CD4-positive, alpha-beta T cell treated with Interleukin-15 for 1 hour (primary cell): Measurements from ENCODE around the gene AGRN.
"Not testable (repeated sequence)": the region's sequence is repeated elsewhere in the genome, so short reads cannot be mapped to it uniquely, and the experiment has no call there.

Experiments used
- DNase-seq: peaks from one replicate; pipeline ENCODE4 v3.0.0-alpha.2; 2020

The AGRN gene

DNA sequence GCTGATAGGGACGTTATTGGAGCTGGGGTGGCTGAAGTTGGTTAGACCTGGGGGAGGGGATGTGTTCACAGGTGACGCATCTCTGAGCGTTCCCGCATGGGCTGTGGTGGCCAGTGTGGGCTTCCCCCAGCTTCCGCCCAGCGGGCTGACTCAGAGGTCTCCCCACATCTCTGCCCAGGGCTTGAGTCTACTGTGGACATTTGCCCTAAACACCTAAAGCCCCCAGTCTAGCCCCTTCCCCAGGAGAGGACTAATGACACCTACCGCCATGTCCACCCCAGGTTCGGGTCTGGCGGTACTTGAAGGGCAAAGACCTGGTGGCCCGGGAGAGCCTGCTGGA lies 2.0 kb downstream of the AGRN start:
- DNase-seq, result no peak

DNA sequence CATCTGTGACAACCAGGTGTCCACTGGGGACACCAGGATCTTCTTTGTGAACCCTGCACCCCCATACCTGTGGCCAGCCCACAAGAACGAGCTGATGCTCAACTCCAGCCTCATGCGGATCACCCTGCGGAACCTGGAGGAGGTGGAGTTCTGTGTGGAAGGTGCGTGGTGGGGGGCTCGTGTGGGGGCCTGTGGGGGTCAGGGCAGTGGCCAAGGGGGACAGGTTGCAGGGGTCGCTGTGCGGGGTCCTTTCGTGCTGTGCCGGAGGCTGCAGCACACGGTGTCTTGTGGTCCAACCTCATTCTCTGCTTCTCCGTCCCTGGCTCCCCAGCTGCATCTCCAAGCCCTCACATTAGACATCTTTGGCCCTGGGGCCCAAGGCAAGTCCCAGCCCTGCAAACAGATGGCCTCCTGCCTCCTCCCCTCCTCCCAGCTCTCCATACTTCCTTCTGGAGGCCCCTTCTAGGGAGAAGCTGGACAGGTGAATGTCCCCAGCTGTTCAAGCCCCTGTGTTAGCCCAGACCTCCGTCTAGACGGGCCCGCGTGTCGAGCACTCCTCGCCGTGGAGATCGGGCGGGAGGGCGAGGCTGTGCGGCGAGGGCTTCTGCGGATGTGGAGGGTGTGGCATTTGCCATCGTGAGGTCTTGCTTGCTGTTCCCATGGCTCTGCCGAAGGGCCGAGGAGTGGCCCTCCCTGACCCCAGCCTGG lies 2.5 kb downstream of the AGRN start:
- no peak for DNase-seq

DNA sequence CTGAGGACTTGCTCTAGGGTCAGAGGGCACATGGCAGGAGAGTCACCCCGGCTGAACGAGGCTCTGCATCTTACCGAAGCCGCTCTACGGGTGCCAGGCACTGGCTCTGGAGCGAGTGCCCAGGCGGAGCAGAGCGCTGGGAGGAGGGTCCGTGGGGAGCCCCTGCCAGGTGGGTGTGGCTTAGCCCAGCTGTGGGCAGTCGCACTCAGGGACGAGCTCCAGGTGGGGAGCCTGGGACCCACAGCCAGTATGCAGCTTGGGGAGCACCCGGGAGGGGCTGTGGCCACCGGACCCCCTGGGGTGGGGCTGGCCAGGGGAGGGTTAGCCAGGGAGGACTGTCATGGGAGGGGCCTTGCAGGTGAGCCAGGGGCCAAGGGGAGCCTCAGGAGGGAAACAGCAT lies 3.8 kb downstream of the AGRN start:
- no peak for DNase-seq

DNA sequence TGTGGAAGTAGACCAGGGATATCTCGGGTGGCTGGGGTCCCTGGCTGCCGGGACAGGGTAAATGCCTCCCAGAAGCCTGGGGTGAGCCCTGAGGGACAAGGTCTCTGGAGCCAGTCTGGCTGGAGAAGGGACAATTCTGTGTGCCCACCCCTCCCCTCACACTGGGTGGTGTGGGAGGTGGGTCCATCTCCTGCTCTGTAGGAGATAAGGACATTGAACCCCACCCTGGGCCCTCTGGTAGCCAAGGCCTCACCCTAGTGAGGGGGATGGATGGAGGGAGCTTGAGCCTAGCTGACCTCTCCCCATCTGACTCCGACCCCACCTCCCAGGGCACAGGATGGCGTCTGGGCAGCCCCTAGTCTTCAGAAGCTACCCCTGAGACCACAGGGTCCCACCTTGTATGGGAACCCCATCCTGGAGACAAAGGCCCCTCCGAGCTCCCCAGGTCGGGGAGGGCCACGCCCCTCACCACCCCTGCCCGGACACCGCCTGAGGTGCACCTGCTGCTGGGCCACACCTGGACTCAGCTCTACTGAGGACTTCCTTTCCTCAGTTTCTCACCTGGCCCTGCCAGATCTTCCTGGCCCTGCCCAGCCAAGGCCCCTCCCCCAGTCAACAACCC lies 4.3 kb downstream of the AGRN start:
- DNase-seq, result no peak

DNA sequence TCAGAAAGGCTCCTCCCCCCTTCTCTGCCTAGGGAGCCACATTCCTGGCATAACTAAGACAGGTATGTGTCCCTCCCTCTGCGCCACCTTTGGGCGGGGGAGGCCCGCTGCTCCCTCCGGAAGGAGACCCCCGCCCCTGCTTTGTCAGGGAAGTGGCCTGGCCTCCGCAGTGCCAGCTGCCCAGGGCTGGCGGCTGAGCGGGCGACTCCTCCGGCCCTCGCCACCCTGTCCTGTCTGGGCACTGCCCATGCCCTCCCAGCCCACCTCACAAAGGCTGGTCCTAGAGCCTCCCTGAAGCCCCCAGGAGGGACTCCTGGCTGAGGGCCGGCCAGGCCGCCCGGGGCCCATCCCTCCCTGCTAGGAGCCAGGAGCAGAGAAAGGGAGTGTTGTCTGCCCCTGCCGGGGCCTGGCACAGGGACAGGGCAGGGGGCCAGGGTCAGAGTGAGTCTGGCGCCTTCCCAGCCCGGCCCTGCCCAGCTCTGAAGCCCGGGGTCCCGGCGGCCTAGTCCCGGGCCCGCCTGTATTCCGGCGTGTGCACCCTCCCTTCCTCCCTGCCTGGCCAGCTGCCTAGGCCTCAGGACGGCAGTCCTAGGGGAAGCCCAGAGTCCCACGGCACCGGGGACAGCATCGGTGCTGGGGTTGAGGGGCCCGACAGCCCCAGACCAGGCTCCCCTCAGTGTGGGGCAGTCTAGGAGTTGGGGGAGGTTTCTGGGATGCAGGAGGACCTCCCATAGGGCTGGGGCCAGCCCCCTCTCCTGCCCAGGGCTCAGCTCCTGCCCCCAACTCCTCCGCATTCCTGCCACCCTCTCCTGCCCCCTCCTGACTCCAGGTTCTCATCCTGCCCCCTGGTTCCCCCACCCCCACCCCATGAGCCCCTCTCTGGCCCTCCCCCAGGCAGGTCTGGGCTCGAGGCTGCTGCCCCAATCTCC lies 5.1 kb downstream of the AGRN start:
- no peak for DNase-seq

DNA sequence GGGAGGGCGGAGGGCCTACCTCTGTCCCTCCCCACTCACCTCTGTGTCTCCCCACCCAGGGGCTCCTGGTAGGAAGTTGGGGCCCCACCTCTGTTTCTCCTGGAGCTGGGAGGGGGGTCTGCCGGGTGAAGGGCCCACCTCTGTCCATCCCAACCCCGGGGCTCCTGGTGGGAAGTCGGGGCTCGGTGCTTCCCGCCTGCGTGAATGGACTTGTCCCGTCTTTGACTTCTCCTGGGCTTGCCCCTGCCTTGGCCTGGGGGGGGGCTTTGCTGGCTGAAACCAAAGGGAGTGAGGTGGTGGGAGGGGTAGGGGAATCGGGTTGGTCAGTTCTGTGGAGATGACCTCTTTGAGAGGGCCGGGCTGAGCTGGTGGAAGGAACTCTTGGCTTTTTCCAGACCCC lies 5.8 kb downstream of the AGRN start:
- no peak for DNase-seq

DNA sequence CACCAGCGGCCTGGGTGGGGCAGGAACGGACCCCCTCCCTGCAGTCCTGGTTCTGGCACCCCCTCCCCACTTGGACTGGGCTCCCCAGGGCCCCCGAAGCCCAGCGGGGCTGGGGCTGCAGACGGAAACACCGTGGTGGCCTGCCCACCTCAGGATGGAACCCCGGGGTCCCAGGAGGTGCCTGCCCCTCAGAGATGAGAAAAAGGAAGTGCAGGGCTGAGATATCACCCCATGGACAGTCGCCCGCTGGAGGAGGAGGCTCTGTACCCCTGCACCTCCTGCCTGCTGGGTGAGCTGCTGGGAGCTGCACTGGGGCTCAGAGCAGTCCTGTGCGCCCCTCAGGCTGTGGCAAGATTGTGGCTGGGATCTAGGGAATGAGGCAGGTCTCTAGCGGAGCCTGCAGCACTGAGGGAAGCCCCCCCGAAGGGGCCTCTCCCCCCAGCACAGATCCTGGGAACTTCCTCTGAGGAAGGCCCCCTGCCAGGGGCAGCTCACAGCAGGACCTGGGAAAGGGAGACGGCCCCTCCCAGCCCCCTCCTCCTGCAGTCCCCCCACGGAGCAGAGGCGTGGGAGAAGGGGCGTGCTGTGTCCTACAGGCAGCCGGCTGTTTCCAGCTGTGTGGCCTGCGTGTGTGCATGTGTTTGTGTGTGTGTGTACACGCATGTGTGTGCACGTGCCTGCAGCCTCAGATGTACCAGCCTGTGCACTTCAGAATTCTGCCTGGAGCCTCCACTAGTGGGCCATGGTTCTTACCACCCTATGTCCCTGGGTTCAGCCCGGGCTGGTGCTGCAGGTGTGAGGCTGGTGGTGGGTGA lies 6.9 kb downstream of the AGRN start:
- DNase-seq, result no peak

DNA sequence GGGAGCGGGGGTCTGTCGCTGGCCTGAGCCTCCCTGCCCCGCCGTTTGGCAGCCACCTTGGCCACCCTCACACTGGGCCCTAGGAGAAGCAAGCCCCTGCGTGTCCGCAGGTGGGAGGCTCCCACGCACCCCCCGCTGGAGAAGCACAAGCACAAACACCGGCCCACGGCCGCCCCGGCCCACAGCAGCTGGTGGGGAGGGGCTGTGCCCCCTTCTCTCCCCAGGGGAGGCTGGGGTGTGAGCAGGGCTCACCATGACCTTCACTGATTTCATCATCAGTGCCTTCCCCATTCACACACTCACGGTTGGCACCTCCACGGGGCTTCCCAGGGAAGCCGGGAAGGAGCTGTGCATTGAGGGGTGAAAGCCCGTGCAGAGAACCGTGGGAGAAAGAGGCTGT lies 7.9 kb downstream of the AGRN start:
- no peak for DNase-seq

DNA sequence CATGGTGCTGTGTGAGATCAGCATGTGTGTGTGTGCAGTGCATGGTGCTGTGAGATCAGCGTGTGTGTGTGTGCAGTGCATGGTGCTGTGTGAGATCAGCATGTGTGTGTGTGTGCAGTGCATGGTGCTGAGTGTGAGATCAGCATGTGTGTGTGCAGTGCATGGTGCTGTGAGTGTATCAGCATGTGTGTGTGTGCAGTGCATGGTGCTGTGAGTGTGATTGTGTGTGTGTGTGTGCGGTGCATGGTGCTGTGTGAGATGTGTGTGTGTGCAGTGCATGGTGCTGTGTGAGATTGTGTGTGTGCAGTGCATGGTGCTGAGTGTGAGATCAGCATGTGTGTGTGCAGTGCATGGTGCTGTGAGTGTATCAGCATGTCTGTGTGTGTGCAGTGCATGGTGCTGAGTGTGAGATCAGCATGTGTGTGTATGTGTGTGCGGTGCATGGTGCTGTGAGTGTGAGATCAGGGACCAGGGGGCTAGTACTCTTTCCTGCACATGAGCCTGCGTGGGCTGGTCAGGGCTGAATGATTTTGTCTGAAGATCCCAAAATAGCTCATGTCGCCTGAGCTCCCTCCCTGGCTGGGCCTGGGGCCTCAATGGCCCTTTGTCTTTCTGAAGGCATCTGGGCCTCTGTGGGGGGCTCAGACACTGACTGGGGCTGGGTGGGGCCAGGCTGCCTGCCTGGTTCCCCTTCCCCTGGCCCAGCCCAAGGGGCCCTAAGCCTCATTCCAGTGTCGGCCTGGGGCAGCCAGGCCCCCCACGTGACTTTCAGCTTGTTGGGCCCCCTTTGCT lies 11.1 kb downstream of the AGRN start:
- not testable (repeated sequence) for DNase-seq

DNA sequence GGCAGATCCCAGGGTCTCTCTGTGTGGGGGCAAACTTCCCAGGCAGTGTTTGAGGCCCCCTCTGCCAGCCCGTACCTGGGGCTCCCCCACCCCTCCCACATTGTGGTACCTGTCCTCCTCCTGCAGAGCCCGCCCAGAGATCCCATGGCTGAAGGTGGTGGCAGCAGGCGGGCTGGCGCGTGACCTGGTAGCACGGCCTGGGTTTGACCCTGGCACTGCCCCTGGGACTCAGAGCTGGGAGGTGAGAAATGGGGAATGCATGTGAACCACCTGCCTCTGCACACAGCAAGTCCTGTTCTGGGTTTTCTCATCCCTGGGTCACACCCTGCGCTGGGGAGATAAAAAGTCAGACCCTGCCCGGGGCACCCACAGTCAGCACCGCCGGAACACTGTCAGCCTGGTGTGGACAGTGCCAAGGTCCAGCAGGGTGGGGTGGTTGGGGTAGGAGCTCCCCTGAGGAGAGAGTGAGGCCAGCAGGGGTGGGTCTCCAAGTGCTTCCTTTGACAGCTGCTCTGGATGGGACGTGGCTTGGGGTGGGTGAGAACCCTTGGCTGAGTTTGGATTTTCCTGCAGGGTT lies 11.8 kb downstream of the AGRN start:
- no peak for DNase-seq

DNA sequence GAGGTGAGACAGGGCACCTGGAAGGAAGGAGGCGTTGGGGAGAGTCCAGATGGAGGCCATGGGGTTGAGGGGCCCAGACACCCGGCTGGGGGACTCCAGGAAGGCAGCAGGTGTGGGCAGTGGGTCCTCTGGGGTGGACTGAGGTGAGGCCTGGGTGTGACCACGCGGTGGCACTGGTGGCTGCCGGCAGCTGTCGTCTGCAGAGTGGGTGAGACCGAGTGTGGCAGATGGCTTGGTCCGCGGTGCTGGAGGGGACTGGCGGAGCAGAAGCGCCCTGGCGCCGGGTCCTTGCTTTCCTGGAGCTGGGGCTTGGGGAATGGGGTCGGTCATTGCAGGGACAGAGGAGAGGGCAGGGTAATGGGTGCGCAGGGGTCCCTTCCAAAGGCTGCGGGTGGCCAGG lies 12.5 kb downstream of the AGRN start:
- DNase-seq, result no peak

DNA sequence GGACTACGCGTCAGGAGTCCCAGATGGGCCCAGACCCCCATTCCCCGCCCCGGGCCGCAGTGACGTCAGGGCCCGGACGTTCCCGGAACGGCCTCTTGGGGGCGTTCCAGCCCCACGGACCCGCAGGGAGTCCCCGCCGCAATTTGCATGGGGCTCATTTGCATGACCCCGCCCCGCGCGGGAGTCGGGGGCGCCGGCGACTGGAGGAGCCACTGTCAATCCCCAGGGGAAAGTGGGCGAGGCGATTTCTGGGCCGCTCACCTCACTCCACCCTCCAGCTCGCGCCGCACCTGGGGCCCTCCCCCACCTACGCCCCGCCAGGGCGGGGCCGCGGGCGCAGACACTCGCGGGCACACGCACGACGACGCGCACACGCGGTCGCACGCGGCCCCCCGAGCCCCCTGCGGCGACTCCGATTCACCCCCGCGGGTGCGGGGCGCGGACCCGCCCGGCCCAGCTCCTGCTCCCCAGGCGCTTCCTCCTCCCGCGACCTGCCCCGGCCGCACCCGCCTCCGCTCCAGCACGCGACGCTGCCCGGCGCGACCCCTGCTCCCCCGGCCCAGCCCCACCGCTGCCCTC lies 13.2 kb downstream of the AGRN start:
- peak; percentile 93 for DNase-seq

DNA sequence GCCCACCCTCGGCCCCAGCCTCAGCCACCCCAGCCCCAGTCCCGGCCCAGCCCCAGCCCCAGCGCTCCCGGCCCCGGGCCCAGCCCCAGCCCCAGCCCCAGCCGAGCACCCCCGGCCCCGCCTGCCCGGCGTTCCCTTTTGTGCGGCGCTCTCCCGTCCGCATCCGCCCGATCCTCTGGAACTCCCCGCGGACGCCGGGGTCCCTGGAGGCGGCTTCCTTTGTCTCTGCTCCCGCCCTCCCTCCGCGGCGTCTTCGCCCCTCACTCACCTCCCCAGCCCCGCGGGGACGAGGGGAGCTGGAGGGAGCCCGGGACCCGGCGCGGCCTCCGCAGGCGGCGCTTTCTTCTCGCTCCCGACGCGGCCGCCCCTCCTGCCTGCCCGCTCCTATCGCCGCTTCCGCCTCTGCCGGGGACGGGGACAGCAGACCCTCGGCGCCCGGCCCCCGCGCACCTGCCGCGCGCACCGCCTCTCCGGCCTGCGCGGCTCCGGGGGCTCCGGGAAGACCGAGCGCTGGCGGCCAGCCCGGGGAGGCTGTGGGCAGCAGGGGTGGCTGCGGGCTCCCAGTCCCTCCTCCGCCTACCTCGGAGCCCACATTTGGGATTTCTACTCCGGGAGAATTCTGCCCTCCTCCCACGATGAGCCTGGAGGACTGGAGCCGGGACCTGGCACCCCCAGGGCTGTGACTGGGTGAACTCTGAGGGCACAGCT lies 14.0 kb downstream of the AGRN start:
- no peak for DNase-seq

DNA sequence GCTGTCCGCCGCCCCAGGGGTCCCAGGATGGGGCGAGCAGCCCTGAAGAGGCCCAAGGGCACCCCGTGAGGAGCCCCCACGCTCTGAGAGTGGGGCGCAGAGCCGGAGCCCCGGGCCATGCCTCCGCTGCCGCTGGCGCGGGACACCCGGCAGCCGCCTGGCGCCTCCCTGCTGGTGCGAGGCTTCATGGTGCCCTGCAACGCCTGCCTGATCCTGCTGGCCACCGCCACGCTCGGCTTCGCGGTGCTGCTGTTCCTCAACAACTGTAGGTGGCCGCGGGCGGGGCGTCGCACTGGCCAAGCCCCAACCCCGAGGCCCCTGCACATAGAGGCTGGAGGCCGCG lies 14.5 kb downstream of the AGRN start:
- no peak for DNase-seq

DNA sequence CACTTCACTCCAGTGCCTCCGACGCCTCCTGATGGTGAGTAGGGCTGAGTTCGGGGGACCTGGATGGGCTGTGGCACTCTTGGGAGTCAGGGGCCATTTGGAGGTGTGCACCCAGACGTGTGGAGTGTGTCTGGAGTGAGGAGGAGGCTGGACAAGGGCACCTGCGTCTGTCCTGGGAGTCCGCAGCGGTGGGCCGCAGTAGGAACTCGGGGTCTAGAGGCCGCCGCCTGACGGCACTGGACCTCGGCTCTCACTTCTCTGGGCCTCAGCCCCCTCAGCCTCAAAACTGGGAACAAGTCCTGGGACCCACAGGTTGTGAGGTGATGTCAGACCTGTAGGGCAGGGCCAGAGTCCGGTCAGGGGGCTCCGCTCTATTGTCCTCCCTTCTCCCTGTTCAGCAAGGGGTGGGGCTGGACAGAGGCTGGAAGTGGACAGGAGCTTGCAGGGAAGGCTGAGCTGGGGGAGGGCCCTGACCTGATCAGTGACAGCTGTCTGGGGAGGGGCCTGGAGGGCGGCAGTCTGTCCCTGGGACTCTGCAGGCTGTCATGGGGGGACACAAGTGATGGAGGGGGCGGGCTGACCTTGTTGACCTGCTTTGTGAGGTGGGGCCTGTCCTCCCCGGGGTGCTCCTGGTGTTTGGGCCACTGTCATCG lies 15.5 kb downstream of the AGRN start:
- DNase-seq, result no peak

DNA sequence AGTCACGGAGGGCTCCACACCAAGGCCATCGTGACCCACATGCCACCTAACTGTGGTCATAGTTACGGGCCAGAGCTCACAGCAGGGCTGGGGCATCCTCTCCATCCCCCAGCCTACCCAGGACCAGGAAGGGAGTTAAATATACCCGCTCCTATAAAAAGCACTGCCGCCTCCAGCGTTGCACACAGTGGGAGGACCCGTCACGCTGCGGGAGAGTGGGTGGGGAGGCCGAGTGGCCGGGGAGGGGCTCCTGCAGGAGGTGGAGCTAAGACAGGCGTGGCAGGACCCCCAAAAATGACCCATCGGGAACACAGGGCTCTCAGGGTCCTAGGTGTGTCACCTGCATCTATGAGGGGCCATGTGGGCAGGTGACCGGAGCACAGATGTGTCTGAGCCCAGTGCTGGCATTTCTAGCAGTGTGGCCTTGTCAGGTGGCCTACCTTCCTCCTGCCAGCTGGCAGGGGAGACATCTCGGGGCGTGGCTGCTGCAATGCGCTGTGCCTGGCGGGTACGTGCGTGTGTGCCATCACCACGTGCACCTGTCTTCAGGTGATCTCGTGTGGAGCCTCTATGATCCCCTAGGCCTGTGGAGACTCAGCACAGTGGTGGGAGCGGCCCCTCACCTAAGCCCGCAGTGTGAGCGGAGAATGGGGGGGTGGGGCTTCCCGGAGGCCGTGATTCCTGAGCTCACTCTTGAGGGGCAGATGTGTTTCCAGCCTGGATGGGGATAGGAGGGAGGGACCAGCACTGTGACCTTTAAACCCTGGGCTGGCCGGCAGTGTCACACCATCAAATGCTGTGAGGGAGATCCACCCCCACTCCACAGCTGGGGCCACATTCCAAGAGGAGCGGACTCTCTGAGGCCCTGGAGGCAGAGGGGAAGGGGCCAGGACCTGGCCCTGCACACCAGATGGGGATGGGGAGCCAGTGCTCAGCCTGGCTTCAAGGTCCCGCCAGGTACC lies 17.7 kb downstream of the AGRN start:
- no peak for DNase-seq

DNA sequence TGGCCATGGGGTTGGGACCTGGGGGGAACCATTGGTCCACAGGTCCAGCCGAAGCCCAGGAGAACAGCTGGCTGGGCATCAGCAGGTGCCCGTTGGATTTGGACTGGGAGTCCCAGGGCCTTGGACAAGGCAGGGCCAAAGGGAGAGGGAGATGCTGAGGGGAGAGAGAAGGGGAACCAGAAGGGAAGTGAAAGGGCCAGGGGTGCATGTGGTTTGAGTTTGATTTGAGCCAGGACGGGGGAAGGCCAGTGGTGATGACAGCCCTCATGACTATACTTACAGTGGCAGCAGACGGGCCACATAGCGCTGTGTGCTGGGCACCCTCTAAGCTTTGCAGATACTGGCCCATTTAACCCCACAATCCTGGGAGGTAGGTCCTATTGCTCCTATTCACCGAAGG lies 18.8 kb downstream of the AGRN start:
- DNase-seq, result no peak

DNA sequence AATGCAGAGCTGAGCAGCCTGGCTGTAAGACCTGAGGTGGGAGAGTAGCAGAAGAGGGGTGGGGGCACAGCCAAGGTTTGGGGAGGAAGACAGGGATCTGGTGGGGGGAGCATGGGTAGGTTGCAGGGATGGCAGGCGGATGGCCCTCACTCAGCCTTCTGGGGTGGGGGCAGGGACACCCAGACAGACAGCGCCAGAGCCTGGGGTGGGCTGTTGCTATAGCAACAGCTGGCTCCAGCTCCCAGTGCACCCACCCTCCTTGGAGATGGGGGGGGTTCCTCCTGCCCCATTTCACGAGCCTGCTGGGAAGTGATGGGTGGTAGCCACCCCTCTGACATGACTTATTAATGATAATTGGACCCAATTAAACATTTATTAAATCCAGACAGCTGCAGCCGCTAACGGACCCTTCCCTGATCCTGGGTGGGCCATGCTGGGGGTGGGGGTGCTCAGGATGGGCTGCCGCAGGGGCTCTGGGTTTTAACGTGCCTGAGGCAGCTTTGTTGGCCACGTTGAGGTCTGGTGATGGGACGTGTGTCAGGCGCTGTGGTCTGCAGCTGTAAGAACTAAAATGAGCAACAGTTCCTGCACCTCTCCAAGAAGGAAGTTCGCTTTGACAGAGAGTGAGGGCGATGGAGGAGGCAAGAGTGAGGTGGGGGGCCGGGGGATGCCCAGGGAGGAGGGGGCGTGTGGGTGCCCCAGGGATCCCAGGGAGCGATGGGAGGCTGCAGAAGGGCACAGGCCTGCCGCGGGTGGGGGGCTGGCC lies 19.4 kb downstream of the AGRN start:
- DNase-seq, result no peak
